HTR-8/SVneo (cell line): ENCODE measurements around the gene MIR17HG.
"Not testable (repeated sequence)": the region's sequence is repeated elsewhere in the genome, so short reads cannot be mapped to it uniquely, and the experiment has no call there.

ENCODE experiments used
- DNase-seq: peaks from one replicate; pipeline ENCODE4 v3.0.0; 2011; ENCODE audit warnings: low spot score, mixed read lengths; ENCODE audit not compliant: insufficient read length
- FAIRE-seq: peaks from 2 replicates; lab custom pipeline; 2011; peaks lifted over from hg19 to GRCh38; lab: Jason Lieb, UNC

Gene MIR17HG

GRCh38 chr13:91347202-91347995, at the start of gene MIR17HG:
MIR17HG (plus strand) TSS chr13:91347687.
- no peak for FAIRE-seq
- DNase-seq: peak; percentile 53

- DNase-seq: no peak
- FAIRE-seq: no peak
Observed at GRCh38 chr13:91298060-91298459, 49.4 kb upstream of the MIR17HG start.

GRCh38 chr13:91302111-91302510, 45.4 kb upstream of the MIR17HG start:
- FAIRE-seq: no peak

GRCh38 chr13:91303031-91303430, 44.5 kb upstream of the MIR17HG start:
- FAIRE-seq: no peak
- DNase-seq: no peak

More at GRCh38 chr13:91302111-91302510, 45.4 kb upstream of the MIR17HG start:
- no peak for DNase-seq

GRCh38 chr13:91304741-91305140, 42.7 kb upstream of the MIR17HG start:
- FAIRE-seq (no peak), DNase-seq (no peak)

GRCh38 chr13:91305652-91306051, 41.8 kb upstream of the MIR17HG start:
- DNase-seq (no peak), FAIRE-seq (no peak)

GRCh38 chr13:91307887-91308286, 39.6 kb upstream of the MIR17HG start:
- FAIRE-seq (no peak), DNase-seq (no peak)

- DNase-seq: no peak
- no peak for FAIRE-seq
Observed at GRCh38 chr13:91308299-91308698, 39.2 kb upstream of the MIR17HG start.

- DNase-seq: no peak
- FAIRE-seq: no peak
Observed at GRCh38 chr13:91311491-91311890, 36.0 kb upstream of the MIR17HG start.

GRCh38 chr13:91312324-91312723, 35.2 kb upstream of the MIR17HG start:
- no peak for FAIRE-seq
- no peak for DNase-seq

GRCh38 chr13:91313103-91313502, 34.4 kb upstream of the MIR17HG start:
- FAIRE-seq (no peak), DNase-seq (peak; percentile 0)

GRCh38 chr13:91313581-91313980, 33.9 kb upstream of the MIR17HG start:
- FAIRE-seq (no peak), DNase-seq (no peak)

GRCh38 chr13:91314888-91315287, 32.6 kb upstream of the MIR17HG start:
- DNase-seq: no peak

GRCh38 chr13:91318886-91319285, 28.6 kb upstream of the MIR17HG start:
- FAIRE-seq: no peak
- no peak for DNase-seq

More at GRCh38 chr13:91314888-91315287, 32.6 kb upstream of the MIR17HG start:
- no peak for FAIRE-seq

GRCh38 chr13:91319996-91320395, 27.5 kb upstream of the MIR17HG start:
- FAIRE-seq: no peak
- no peak for DNase-seq

GRCh38 chr13:91320990-91321389, 26.5 kb upstream of the MIR17HG start:
- FAIRE-seq, DNase-seq: not testable (repeated sequence)

- DNase-seq (no peak), FAIRE-seq (no peak)
Observed at GRCh38 chr13:91323349-91323748, 24.1 kb upstream of the MIR17HG start.

GRCh38 chr13:91326146-91326545, 21.3 kb upstream of the MIR17HG start:
- DNase-seq (no peak), FAIRE-seq (no peak)

GRCh38 chr13:91328726-91329125, 18.8 kb upstream of the MIR17HG start:
- no peak for FAIRE-seq
- no peak for DNase-seq

GRCh38 chr13:91329733-91330132, 17.8 kb upstream of the MIR17HG start:
- FAIRE-seq: no peak
- no peak for DNase-seq

GRCh38 chr13:91331047-91331915, 16.2 kb upstream of the MIR17HG start:
- FAIRE-seq (no peak), DNase-seq (no peak)
